ENCODE measurements around the gene GUCA2B.

Gene GUCA2B

GRCh38 chr1:42186152-42186551 lies 32.9 kb downstream of the GUCA2B start:
- ATAC-seq, result no peak

GRCh38 chr1:42189931-42190853 lies 37.0 kb downstream of the GUCA2B start:
- Mint-ChIP-seq H3K4me3 (no peak overlapping the region), H3K27me3 (no peaks in the 10 kb centered on the region), H3K27ac (peak overlapping the region in 1 of 2 donors; percentile 40), H3K9me3 (no peaks in the 10 kb centered on the region), H3K4me1 (no peaks in the 10 kb centered on the region)
- no peak for ATAC-seq
- no peak for DNase-seq

More at GRCh38 chr1:42186152-42186551, 32.9 kb downstream of the GUCA2B start:
- Mint-ChIP-seq H3K27me3 (no peaks in the 10 kb centered on the region), H3K27ac (peak overlapping the region in 1 of 2 donors; percentile 29), H3K9me3 (no peaks in the 10 kb centered on the region), H3K4me3 (no peak overlapping the region), H3K4me1 (peaks cover 6% of the 10 kb centered on the region)
- DNase-seq, result no peak

- peak overlapping the region in 1 of 2 donors; percentile 43 for H3K27ac Mint-ChIP-seq
- no peaks in the 10 kb centered on the region for H3K4me1 Mint-ChIP-seq
- H3K9me3 Mint-ChIP-seq, result no peaks in the 10 kb centered on the region
- no peak for ATAC-seq
- H3K4me3 Mint-ChIP-seq, result no peak overlapping the region
- no peaks in the 10 kb centered on the region for H3K27me3 Mint-ChIP-seq
- DNase-seq, result no peak
Measured at GRCh38 chr1:42191319-42191718, 38.1 kb downstream of the GUCA2B start.

- H3K9me3 Mint-ChIP-seq, result no peaks in the 10 kb centered on the region
- no peaks in the 10 kb centered on the region for H3K4me1 Mint-ChIP-seq
- peak overlapping the region; percentile 21 to 31 for H3K27ac Mint-ChIP-seq
- ATAC-seq (no peak), DNase-seq (no peak)
- no peak overlapping the region for H3K4me3 Mint-ChIP-seq
- H3K27me3 Mint-ChIP-seq, result no peaks in the 10 kb centered on the region
Measured at GRCh38 chr1:42192106-42192505, 38.9 kb downstream of the GUCA2B start.

- H3K9me3 Mint-ChIP-seq, result no peaks in the 10 kb centered on the region
- H3K4me1 Mint-ChIP-seq, result no peaks in the 10 kb centered on the region
- ATAC-seq, result no peak
Measured at GRCh38 chr1:42195841-42196240, 42.6 kb downstream of the GUCA2B start.

GRCh38 chr1:42198251-42198650 lies 45.0 kb downstream of the GUCA2B start:
- ATAC-seq (no peak), DNase-seq (no peak)
- no peak overlapping the region for H3K4me3 Mint-ChIP-seq
- H3K9me3 Mint-ChIP-seq, result peaks cover 0 to 5% of the 10 kb centered on the region in 2 donors
- no peaks in the 10 kb centered on the region for H3K27me3 Mint-ChIP-seq
- no peak overlapping the region for H3K27ac Mint-ChIP-seq
- H3K4me1 Mint-ChIP-seq, result no peaks in the 10 kb centered on the region

More at GRCh38 chr1:42195841-42196240, 42.6 kb downstream of the GUCA2B start:
- Mint-ChIP-seq H3K4me3 (no peak overlapping the region), H3K27ac (no peak overlapping the region), H3K27me3 (no peaks in the 10 kb centered on the region)
- no peak for DNase-seq

GRCh38 chr1:42201986-42202385 lies 48.8 kb downstream of the GUCA2B start:
- Mint-ChIP-seq H3K27ac (no peak overlapping the region), H3K27me3 (no peaks in the 10 kb centered on the region), H3K4me1 (no peaks in the 10 kb centered on the region), H3K4me3 (no peak overlapping the region), H3K9me3 (peaks cover 7 to 8% of the 10 kb centered on the region in 2 donors)
- no peak for DNase-seq
- ATAC-seq, result no peak

All from stimulated activated naive CD8-positive, alpha-beta T cell treated with anti-CD3 and anti-CD28 coated beads, Interleukin-15, amount 100 ng/mL, for 72 hours (primary cell).